GM18907 (cell line): Measurements from ENCODE around the gene DOK5.
"Not testable (repeated sequence)": the region's sequence is repeated elsewhere in the genome, so short reads cannot be mapped to it uniquely, and the experiment has no call there.

Experiments used
- ATAC-seq: cut with Tn5 transposase; IDR thresholded peaks from one replicate; pipeline ENCODE4 v1.9.1; 2021; ENCODE audit warnings: mild to moderate bottlenecking, moderate library complexity; ENCODE audit not compliant: unreplicated experiment

Gene DOK5

DNA sequence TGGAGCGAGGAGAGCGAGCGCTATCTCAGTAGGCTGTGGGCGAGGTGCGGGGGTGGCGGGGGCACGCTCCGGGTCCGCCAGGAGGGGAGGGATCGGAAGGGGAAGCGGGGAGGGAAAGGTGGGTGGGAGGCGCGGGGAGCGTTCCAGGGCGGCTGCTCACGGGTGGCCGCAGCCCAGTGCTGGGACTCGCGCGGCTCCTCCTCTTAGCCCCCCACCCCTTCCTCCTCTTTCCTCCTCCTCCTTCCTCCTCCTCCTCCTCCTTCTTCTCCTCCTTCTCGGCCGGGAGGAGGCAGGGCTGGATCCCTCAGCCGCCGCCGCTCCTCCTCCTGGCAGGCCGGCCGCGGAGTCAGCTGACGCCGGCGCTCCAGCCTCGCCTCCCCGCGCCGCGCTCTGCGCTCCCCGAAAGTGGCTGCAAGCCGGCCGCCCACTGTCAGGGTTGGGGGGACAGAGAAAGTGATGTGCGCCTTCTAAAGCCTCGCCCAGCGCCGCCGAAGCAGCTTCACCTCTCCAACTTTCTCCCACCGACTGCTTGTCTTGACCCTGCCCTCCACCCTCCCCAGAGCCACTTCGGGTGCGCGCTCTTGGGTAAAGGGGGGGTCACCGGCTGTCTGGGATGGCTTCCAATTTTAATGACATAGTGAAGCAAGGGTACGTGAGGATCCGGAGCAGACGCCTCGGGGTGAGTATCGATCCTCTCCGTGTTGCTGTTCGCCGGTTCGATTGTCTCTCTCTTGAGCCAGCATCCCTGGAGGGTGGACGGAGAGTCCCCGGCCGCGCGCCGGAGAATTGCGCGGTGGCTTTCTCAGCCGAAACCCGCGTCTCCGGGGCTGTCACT lies at the start of gene DOK5:
DOK5 (plus strand) TSS at position 260 of the 835 bp plus-strand sequence; CDS start at position 614, 354 bp downstream.
- no peak for ATAC-seq

DNA sequence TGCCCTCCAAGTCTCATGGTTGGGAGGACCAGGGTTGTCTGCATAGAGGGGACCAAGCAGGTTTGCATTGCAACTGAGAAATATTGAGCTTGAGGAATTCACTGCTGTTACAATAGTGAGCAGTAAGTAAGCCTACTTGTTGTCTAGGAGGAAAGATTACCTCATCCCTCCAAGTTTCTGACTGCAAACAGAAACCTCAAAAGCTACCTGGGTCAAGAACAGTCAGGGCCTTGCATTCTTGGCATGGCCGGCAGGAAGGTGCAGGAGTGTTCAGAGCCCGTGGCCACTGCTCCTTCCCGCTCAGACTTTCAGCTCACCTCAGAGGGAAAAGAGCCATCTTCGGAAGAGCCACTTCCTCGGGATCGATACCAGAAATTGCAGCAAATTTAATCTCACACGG lies 46.0 kb upstream of the DOK5 start:
- no peak for ATAC-seq

DNA sequence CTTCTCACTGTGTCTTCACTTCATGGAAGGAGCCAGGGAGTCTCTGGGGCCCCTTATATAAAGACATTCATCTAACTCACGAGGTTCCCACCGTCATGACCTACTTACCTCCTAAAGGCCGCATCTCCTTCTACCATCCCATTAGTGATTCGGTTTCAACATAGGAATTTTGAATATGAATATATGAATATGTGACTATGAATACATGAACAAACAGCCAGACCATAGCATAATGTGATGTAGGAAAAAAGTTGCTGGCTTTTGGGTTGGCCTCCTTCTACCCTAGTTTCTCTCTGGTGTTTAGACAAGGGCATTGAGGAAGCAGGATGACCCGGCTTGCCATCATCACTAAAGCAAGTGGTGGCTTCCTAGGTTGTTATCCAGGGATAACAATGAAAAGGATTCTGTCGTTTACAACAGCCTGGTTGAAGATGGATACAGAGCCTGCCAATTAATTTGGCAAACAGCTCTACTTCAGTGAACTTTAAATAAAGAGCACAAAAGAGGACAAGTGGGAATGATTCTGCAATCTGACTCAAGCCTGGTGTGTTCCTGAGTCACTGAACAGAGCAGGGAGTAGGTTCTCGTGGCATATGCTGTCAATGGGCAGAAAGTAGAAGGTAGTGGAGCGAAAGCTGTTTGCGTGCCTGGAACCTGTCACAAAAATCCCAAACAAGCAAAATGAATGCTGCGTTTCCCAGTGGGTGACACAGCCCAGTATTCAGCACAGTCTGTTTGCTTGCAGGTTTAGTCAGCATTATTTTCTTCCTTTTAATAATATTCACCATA lies 44.0 kb upstream of the DOK5 start:
- ATAC-seq: no peak

DNA sequence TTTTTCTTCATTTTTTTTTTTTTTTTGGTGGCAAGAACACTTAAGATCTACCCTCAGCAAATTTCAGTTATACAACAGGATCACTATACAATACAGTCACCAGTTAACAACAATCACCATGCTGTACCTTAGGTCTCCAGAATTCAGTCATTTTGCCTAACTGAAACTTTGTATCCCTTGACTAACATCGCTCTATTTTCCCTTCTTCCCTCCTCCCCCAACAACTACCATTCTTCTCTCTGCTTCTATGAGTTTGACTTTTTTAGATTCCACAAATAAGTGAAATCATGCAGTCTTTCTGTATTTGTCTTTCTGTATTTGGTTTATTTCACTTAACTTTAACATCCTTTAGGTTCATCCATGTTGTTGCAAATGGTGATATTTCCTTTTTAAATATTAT lies 42.4 kb upstream of the DOK5 start:
- ATAC-seq: no peak

DNA sequence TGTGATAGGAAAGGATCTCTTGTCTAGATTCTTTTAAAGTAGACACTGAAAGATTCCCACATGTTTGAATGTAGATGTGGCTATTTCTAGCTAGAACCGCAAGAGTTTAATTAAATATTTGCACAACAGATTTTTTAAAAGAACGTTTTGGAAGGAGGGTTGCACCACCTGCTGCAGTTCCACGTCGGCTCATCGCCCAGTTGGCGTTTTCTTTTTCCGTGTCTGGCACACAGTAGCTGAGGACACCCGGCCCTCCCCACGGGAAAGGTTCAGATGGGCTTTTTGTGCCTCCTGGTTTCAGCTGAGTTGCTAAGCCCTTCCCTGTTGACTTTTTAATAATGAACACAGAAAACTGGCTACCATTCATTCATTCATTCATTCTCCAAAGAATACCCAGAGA lies 41.8 kb upstream of the DOK5 start:
- ATAC-seq: no peak

DNA sequence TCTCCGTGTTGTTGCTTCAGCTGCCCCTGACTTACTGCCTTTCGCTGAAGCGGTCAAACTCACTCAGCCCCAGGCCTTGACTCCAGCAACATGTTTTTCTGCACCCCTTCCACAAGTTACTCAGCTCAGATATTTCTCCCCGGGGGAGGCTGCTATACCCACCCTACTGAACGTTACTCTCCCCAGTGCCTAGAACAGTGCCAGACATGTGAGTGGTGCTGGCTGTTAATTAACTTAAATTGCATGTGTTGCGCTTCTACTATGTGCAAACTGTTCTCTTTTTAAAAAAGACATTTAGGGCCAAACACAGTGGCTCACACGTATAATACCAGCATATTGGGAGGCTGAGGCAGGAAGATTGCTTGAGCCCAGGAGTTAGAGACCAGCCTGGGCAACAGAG lies 41.2 kb upstream of the DOK5 start:
- no peak for ATAC-seq

DNA sequence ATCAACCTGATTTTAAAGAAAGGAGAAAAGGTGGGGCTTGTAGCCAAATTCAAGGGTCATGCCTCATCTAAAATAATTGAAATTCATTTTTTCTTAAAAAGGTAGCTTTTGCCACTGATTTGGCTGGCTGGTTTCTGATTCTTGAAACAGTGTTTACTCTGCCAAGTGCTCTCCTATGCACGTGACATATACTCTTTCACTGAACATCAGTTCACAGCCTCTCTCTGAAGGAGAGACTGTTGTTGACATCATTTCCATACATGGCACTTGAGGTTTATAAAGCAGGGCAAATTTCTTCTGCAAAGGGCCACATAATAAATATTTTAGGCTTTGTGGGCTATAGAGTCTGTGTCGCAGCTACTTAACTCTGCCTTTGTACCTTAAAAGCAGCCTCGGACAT lies 40.4 kb upstream of the DOK5 start:
- ATAC-seq: no peak

DNA sequence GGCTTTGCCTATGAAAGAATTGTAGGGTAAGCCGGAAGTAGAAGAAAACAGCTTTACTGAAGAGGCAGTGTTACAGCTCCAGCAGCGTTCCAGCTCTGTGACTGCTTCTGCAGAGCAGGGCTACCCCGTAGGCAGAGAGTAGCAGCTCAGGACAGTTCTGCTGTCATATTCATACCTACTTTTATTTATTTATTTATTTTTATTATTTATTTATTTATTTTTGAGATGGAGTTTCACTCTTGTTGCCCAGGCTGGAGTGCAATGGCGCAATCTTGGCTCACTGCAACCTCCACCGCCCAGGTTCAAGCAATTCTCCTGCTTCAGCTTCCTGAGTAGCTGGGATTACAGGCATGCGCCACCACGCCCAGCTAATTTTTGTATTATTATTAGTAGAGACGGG lies 39.0 kb upstream of the DOK5 start:
- not testable (repeated sequence) for ATAC-seq

DNA sequence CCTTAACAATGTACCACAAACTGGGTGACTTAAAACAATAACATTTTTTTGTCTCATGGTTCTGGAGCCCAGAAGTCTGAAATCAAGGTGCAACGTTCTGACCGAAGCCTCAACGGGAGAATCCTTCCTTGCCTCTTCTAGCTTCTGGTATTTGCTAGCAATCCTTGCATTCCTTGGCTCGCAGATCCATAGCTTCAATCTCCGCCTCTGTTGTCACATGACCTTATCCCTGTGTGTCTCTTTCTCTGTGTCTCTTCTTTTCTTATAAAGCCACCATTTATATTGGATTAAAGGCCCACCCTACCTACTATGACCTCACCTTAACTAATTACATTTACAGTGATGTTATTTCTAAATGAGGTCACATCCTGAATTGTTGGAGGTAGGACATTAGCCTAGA lies 37.2 kb upstream of the DOK5 start:
- ATAC-seq: no peak

DNA sequence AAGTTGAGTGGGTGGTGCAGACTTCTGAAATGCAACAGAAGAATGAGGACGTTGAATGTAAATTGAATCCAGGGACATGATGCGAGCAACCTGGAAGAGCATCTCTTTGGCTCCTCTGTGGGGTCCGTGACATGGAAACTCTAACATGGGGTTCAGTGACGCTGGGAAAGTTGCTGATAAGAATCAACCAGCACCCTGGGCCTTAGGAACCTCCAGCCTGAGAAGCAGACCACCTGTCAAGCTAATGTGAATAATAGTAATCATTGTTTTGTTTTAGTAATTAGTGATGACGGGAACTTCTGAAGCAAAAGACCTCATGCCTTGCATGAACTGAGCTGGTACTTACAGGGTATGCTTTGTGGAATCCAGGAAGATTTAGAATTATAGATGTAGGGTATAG lies 25.2 kb upstream of the DOK5 start:
- no peak for ATAC-seq

DNA sequence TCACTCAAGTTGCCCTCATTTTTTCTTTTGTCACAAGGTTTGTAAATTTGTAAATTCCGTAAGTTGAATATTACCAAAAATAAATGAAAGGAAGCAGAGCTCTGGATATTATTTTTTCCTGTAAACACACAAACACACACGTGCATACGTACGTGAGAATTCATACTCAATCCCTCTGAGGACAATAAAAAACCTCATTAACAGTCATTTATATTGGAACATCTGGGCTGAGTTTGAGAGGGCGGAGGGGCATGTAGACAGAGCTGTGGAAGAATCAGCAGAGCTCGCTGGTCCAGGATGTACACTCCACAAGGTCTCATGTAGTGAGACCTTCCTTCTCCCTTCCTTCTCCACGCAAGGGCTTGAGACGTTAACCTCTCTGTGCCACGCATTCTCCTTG lies 24.2 kb upstream of the DOK5 start:
- no peak for ATAC-seq

DNA sequence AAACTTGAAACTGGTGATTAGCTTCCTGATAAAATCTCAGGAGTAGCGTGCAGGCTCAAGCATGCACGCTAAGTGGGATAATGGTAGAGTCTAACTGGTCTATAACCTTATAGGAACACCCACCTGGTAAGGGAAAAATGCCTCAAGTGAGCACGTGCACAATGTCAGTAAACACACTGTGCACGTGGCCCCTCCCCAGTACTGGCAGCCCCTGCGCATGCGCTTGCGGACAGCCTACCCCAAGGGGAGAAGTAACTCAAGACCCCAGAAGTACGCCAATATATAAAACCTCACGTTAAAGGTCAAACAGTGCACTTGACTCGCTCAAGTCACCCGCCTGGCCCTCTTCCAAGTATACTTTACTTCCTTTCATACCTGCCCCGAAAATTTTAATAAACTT lies 23.1 kb upstream of the DOK5 start:
- no peak for ATAC-seq

DNA sequence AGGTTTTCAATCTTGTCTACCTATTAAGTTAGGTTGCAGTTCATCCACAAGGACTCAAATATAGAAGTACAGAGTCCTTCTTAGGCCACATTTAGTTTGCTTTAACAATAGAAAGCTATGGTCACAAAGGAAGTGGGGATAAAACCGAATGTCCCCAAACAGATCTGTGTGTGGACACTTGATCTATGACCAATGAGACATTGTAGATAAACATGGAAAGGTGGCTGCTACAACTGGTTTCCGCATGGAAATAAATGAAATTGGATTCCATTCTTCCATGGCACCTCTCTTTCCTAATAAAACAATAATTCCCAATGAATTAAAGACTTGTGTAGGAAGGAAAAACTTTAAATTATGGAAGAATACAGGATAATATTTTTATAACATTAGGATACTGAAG lies 20.4 kb upstream of the DOK5 start:
- no peak for ATAC-seq

DNA sequence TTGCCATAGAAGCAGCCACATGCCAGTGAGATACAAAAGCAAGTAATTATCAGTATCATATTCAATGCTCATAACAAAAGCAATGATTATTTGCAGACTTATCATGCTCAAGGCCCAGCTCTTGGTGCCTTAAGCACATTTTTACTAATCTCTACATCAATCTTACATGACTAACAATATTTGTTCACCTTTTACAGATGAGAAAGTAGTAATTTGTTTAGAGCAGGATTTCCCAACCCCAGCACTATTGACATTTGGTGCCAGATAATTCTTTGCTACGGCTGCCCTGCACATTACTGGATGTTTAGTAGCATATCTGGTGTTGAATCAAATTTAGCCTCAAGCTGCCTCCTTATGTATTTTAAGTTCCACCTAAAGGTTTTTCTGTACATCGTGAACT lies 19.0 kb upstream of the DOK5 start:
- no peak for ATAC-seq

DNA sequence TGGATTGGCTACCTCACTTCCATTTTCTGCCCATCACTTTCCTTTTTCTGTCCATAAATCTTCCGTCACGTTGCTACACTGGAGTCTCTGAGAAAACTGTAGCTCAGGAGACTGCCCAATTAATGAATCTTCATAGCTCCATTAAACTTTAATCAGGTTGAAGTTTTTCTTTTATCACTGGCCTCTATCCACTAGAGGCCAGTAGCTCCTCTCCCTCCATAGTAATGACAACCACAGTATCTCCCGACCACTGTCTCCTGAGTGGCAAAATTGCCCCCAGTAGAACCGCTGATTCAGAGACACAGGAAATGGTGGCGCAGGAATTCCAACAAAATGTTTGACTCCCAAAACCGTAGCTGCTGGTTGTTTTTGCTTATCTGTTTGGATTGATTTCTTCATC lies 18.4 kb upstream of the DOK5 start:
- no peak for ATAC-seq

DNA sequence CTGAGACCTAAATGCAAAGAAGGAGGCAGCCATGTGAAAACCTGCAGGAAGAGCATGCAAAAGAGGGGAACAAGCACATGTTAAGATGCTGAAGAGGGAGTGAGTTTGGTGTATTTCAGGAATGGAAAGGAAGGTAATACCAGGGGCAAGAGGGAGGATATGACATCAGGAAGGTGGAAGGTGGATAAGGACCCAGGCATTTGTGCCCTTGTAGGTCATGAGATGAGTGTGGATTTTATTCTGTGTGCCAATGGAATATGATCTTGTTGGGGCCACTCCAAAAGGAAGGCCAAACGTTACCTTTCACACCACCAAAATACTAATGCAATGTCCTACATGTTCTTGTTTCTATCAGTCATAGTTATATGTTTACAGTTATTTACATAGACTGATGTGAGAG lies 17.2 kb upstream of the DOK5 start:
- no peak for ATAC-seq

DNA sequence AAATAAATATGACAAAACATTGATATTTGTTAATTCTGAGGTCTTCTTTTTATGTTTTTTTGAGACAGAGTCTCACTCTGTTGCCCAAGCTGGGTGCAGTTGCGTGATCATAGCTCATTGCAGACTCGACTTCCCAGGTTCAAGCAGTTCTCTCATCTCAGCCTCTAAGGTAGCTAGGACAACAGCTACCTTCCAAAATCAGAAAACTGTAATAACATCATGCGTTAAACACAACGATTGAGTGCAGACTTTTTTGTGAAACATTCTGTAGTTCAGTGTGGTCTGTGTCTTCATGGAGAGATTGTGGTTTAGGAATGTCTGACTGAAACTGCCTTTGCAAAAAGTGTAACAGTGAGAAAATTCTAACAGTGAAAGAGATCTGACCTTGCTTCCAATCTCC lies 16.1 kb upstream of the DOK5 start:
- no peak for ATAC-seq

DNA sequence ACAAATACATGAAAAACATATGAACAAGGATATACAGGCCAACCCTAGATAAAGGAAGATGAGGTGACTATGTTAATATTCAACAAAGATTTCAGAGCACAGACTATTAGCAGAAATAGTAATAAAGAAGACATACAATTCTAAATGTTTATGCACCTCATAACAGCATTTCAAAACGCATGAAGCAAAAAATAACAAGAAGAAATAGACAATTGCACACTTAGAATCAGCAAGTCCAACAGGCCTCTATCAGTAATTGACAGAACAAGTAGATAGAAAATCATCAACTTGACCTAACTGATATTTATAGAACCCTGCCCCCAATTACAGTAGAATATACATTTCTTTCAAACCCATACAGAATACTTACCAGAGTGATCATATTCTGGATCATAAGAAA lies 11.4 kb upstream of the DOK5 start:
- no peak for ATAC-seq

DNA sequence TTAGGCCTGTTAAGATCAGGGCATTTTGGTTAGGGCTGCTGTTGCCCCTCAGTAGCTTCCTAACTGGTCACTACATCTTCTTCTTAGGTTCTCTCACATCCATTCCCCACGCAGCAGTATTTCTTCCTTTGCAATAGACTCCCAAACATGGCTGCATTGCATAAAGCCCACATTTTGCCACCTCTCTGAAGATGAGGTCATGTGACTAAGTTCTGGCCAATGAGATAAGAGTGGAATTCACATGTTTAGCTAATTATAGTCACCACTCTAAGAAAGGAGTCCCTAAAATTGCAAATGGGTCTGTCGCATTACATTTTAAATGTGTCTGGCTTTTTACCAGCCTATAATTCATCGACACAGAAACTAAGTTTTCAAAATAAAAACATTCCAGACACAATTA lies 9.3 kb upstream of the DOK5 start:
- no peak for ATAC-seq

DNA sequence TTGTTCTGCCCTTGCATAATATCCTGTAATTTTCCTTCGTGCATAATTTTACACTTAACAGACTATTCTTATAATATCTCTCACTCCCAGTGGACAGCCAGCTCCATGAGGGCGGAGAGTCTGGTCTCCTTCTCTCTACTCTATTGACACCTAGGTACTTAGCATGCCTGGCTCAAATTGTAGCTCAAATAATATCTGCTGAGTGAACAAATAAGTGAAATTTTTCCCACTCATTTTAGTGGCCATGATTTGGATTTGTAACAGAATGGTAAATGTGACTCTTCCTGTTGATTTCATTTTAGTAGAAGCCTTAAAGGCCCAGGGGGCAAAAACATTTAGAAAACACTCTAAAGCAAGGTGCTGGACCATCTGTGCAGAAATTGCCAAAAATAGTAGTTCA lies 7.8 kb upstream of the DOK5 start:
- no peak for ATAC-seq

DNA sequence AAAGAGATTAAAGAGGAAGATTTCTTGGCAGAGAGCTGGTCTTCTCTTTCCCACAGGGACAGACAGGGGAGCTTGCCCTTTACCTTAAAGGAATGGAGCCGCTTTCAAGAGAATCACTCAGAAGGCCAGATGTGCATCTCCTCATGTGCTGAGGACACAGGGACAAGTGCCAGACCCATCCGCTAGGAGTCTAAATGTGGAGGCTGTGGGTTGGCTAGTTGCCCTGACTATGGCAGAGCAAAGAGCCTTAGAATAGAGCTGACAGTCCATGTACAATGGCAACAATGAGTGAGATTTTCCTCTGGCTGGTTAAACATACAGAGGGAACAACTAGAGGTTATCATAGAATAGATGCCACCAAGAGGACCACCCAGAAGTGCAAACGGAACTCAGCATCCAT lies 7.3 kb upstream of the DOK5 start:
- ATAC-seq: no peak

DNA sequence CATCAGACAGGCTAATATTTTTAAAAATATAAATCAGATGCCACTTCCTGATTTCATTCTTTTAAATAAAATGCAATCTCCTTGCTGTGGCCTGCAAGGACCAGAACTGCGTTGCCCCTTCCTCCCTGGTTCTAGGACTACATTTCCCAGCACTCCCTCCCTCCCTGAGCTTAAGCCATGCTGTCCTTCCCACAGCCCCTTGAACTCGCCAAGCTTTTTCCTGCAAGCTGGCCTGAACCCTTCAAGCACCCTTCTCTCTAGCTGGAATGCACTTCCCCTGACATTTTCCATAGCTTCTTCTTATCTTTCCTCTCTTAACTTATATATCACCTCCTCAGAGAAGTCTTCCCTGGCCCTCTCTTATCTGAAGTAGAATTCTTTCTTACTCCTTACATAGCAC lies 6.1 kb upstream of the DOK5 start:
- no peak for ATAC-seq
